ENCODE data around the gene JMJD4.

- TF ChIP-seq CTCF (conservative IDR thresholded peaks at IDR 0.05) (no peak), EZH2 (IDR thresholded peaks at IDR 0.05; ENCODE audit: low read depth) (no peak)
These were observed 5.8 kb downstream of the JMJD4 start for GRCh38 chr1:227729144-227729880.

Measured in PC-9 (cell line).